Thyroid gland (tissue), 4 donors: ENCODE results near the gene LRBA. TPM values are rescaled to one million over a fixed set of nuclear protein-coding genes. Genes with fewer than 3 reads are reported as not detected.
"Not testable (repeated sequence)": the region's sequence is repeated elsewhere in the genome, so short reads cannot be mapped to it uniquely, and the experiment has no call there.

Experiments
- DNase-seq, 2 donors: peaks; one replicate each; pipeline ENCODE4 v3.0.0-alpha.2; 2019
- H3K27ac ChIP-seq, 3 donors: fragments of 200-600 bp; sonication (generic); 1 replicate in 2 of 3; 2 replicates in 1 of 3; pipeline ENCODE4 v1.5.1; 2016 to 2019; ENCODE audit warnings: mild to moderate bottlenecking in 1 of 3, moderate library complexity in 1 of 3
- H3K27me3 ChIP-seq: fragments of 200-600 bp; sonication (generic); one replicate; pipeline ENCODE4 v1.5.1; 2019
- H3K36me3 ChIP-seq, 2 donors: fragments of 200-600 bp; sonication (generic); one replicate each; pipeline ENCODE4 v1.5.1; 2016 to 2019
- H3K4me1 ChIP-seq, 2 donors: fragments of 200-600 bp; sonication (generic); one replicate each; pipeline ENCODE4 v1.5.1; 2017 to 2019
- H3K4me3 ChIP-seq, 3 donors: fragments of 200-600 bp; sonication (generic); replicated peaks in 1 of 3; 1 replicate in 2 of 3; 2 replicates in 1 of 3; pipeline ENCODE4 v1.5.1; 2016; ENCODE audit warnings: mild to moderate bottlenecking in 1 of 3
- H3K9me3 ChIP-seq: fragments of 200-600 bp; sonication (generic); one replicate; pipeline ENCODE4 v1.5.1; 2017
- CTCF ChIP-seq, 6 experiments: fragments of 200-600 bp in 3 of 6; fragments of 450-650 bp in 3 of 6; sonication (generic) in 3 of 6; IDR thresholded peaks; one replicate each; pipeline ENCODE4 v1.5.1; 2016 to 2019; ENCODE audit warnings: antibody characterized with exemption in 6 of 6, mild to moderate bottlenecking in 2 of 6, inconsistent platforms in 1 of 6, moderate library complexity in 1 of 6
- POLR2A ChIP-seq, 2 donors: fragments of 450-650 bp; IDR thresholded peaks; one replicate each; pipeline ENCODE4 v1.6.1; 2017; ENCODE audit warnings: antibody characterized with exemption in 2 of 2, mild to moderate bottlenecking in 2 of 2, moderate library complexity in 1 of 2
- WGBS, 2 donors: methylation state at CpG; one replicate each; pipeline ENCODE4 v1.1.5; 2017; 5-methylcytosine and 5-hydroxymethylcytosine counted together
- intact Hi-C: fragments of 100-400 bp; cut with DNase I; formaldehyde crosslinking; loops from one replicate; pipeline ENCODE4 v1.15.1; 2023
- total RNA-seq, 4 donors: library from RNA; depleted of rRNA; stranded (reverse); fragments of >200 nt; gene quantifications; one replicate each; pipeline ENCODE4 v1.2.3, GENCODE V29; 2016

The LRBA gene
- total RNA-seq, 4 donors from 2014 or later: 98.9 to 127 (median 113) TPM

GRCh38 chr4:150960079-150960478 lies 55.0 kb downstream of the LRBA start:
- WGBS, 2 donors: 77% methylated on average over 2 of the region's 2 CpGs
- no peaks in the 10 kb centered on the region for H3K27me3 ChIP-seq
- H3K4me3 ChIP-seq: no peak overlapping the region
- intact Hi-C loops: no loop called here
- H3K4me1 ChIP-seq: peaks cover 8 to 36% of the 10 kb centered on the region in 2 donors
- H3K9me3 ChIP-seq: no peaks in the 10 kb centered on the region
- no peak overlapping the region for H3K27ac ChIP-seq
- no peaks in the 10 kb centered on the region for H3K36me3 ChIP-seq
- TF ChIP-seq POLR2A (IDR thresholded peaks at IDR 0.05) (no peak), CTCF (IDR thresholded peaks at IDR 0.05) (peak in 5 of 6 experiments; percentile 20 to 54 (median 50))
- DNase-seq: no peak

GRCh38 chr4:150957981-150958380 lies 57.1 kb downstream of the LRBA start:
- H3K4me3 ChIP-seq, H3K9me3 ChIP-seq, H3K36me3 ChIP-seq, H3K27me3 ChIP-seq, H3K27ac ChIP-seq, intact Hi-C loops, DNase-seq: not testable (repeated sequence)
- 98 to 100% methylated on average over 4 of the region's 4 CpGs for WGBS, 2 donors
- peaks cover 8 to 32% of the 10 kb centered on the region in 2 donors for H3K4me1 ChIP-seq

GRCh38 chr4:150957095-150957494 lies 58.0 kb downstream of the LRBA start:
- peaks cover 8 to 26% of the 10 kb centered on the region in 2 donors for H3K4me1 ChIP-seq
- H3K27me3 ChIP-seq, H3K36me3 ChIP-seq, DNase-seq, intact Hi-C loops, H3K4me3 ChIP-seq, H3K9me3 ChIP-seq, H3K27ac ChIP-seq: not testable (repeated sequence)
- whole genome bisulfite sequencing, 2 donors: 83 to 88% methylated on average over 1 of the region's 1 CpG

- H3K27ac ChIP-seq, H3K27me3 ChIP-seq, DNase-seq, H3K36me3 ChIP-seq, intact Hi-C loops, H3K9me3 ChIP-seq, H3K4me3 ChIP-seq: not testable (repeated sequence)
- 95 to 96% methylated on average over 14 to 21 of the region's 28 CpGs for WGBS, 2 donors
- H3K4me1 ChIP-seq: peaks cover 0 to 12% of the 10 kb centered on the region in 2 donors
These were observed 61.2 kb downstream of the LRBA start for GRCh38 chr4:150953916-150954315.

GRCh38 chr4:150952167-150952845 lies 62.8 kb downstream of the LRBA start:
- intact Hi-C loops: no loop called here
- 94 to 95% methylated on average over 6 of the region's 6 CpGs for WGBS, 2 donors

GRCh38 chr4:150950657-150951288 lies 64.3 kb downstream of the LRBA start:
- no peaks in the 10 kb centered on the region for H3K27me3 ChIP-seq
- DNase-seq: no peak
- no peak overlapping the region for H3K27ac ChIP-seq
- no peaks in the 10 kb centered on the region for H3K9me3 ChIP-seq
- intact Hi-C loops: no loop called here
- no peaks in the 10 kb centered on the region for H3K36me3 ChIP-seq
- WGBS, 2 donors: 96 to 97% methylated on average over 2 of the region's 2 CpGs
- H3K4me3 ChIP-seq: no peak overlapping the region
- TF ChIP-seq CTCF (IDR thresholded peaks at IDR 0.05) (no peak), POLR2A (IDR thresholded peaks at IDR 0.05) (no peak)
- H3K4me1 ChIP-seq: peaks cover 0 to 11% of the 10 kb centered on the region in 2 donors

More at GRCh38 chr4:150952167-150952845, 62.8 kb downstream of the LRBA start:
- Histone ChIP-seq H3K36me3 (no peaks in the 10 kb centered on the region), H3K27me3 (no peaks in the 10 kb centered on the region), H3K4me3 (no peak overlapping the region), H3K9me3 (no peaks in the 10 kb centered on the region), H3K27ac (no peak overlapping the region), H3K4me1 (peaks cover 0 to 12% of the 10 kb centered on the region in 2 donors)
- DNase-seq: no peak
- TF ChIP-seq CTCF (IDR thresholded peaks at IDR 0.05): no peak
